Fibroblast of villous mesenchyme (primary cell): Measurements from ENCODE around the gene VAV1. TPM values are rescaled to one million over a fixed set of nuclear protein-coding genes. Genes with fewer than 3 reads are reported as not detected.
"Not testable (repeated sequence)": the region's sequence is repeated elsewhere in the genome, so short reads cannot be mapped to it uniquely, and the experiment has no call there.

Experiments
- DNase-seq: peaks from one replicate; pipeline ENCODE4 v3.0.0-alpha.2; 2010; ENCODE audit warnings: low read depth
- H3K4me3 ChIP-seq: 2 replicates; pipeline ENCODE4 v1.5.1; 2011; ENCODE audit warnings: low read depth, mild to moderate bottlenecking, low read length
- CTCF ChIP-seq: IDR thresholded peaks from 2 replicates; pipeline ENCODE4 v1.5.1; 2012; ENCODE audit warnings: low read depth, mild to moderate bottlenecking, low read length; ENCODE audit not compliant: insufficient read depth
- total RNA-seq: library from RNA; depleted of rRNA; stranded (reverse); fragments of >200 nt; gene quantifications from 2 replicates; pipeline ENCODE4 v1.2.3, GENCODE V29; 2012

The VAV1 gene
- total RNA-seq, 1 donor: not detected

- TF ChIP-seq CTCF: no peak
- DNase-seq: no peak
Observed at GRCh38 chr19:6793973-6794372, 21.5 kb downstream of the VAV1 start.

GRCh38 chr19:6794686-6795431 lies 22.4 kb downstream of the VAV1 start:
- TF ChIP-seq CTCF: no peak
- no peak for DNase-seq

More at GRCh38 chr19:6793973-6794372, 21.5 kb downstream of the VAV1 start:
- no peak overlapping the region for H3K4me3 ChIP-seq

GRCh38 chr19:6796278-6796677 lies 23.8 kb downstream of the VAV1 start:
- TF ChIP-seq CTCF: no peak
- no peak for DNase-seq
- no peak overlapping the region for H3K4me3 ChIP-seq

More at GRCh38 chr19:6794686-6795431, 22.4 kb downstream of the VAV1 start:
- no peak overlapping the region for H3K4me3 ChIP-seq

GRCh38 chr19:6797646-6798045 lies 25.1 kb downstream of the VAV1 start:
- TF ChIP-seq CTCF: no peak
- no peak overlapping the region for H3K4me3 ChIP-seq
- DNase-seq: no peak

- not testable (repeated sequence) for H3K4me3 ChIP-seq, DNase-seq
Observed at GRCh38 chr19:6800160-6800790, 27.8 kb downstream of the VAV1 start.

GRCh38 chr19:6800991-6801484 lies 28.5 kb downstream of the VAV1 start:
- DNase-seq: peak; percentile 3
- H3K4me3 ChIP-seq: no peak overlapping the region

More at GRCh38 chr19:6800991-6801484, 28.5 kb downstream of the VAV1 start:
- TF ChIP-seq CTCF: no peak
